Measurements from ENCODE around the gene SCIN.

GRCh38 chr7:12674053-12674452 lies 103.5 kb downstream of the SCIN start:
- TF ChIP-seq, protein P1, sequence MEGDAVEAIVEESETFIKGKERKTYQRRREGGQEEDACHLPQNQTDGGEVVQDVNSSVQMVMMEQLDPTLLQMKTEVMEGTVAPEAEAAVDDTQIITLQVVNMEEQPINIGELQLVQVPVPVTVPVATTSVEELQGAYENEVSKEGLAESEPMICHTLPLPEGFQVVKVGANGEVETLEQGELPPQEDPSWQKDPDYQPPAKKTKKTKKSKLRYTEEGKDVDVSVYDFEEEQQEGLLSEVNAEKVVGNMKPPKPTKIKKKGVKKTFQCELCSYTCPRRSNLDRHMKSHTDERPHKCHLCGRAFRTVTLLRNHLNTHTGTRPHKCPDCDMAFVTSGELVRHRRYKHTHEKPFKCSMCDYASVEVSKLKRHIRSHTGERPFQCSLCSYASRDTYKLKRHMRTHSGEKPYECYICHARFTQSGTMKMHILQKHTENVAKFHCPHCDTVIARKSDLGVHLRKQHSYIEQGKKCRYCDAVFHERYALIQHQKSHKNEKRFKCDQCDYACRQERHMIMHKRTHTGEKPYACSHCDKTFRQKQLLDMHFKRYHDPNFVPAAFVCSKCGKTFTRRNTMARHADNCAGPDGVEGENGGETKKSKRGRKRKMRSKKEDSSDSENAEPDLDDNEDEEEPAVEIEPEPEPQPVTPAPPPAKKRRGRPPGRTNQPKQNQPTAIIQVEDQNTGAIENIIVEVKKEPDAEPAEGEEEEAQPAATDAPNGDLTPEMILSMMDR (IDR thresholded peaks at IDR 0.05) = no peak
- TF ChIP-seq POLR2A (IDR thresholded peaks at IDR 0.05) = no peak
- no peak for TF ChIP-seq POLR2AphosphoS5 (IDR thresholded peaks at IDR 0.05)
- no peak for TF ChIP-seq EP300 (IDR thresholded peaks at IDR 0.05)
